PC-9 (cell line): ENCODE results near the gene TXNL4A.

ENCODE experiments used
- EZH2 ChIP-seq: fragments of 200-600 bp; sonication (generic); IDR thresholded peaks from 2 replicates; pipeline ENCODE4 v1.8.0; 2017; ENCODE audit warnings: antibody characterized with exemption, low read depth
- TF ChIP-seq, protein P1 (sequence below): fragments of 200-600 bp; sonication (generic); conservative IDR thresholded peaks from 2 replicates; pipeline ENCODE4 v1.6.1; 2017; ENCODE audit warnings: mixed run types, antibody characterized with exemption, mild to moderate bottlenecking, moderate library complexity

DNA sequence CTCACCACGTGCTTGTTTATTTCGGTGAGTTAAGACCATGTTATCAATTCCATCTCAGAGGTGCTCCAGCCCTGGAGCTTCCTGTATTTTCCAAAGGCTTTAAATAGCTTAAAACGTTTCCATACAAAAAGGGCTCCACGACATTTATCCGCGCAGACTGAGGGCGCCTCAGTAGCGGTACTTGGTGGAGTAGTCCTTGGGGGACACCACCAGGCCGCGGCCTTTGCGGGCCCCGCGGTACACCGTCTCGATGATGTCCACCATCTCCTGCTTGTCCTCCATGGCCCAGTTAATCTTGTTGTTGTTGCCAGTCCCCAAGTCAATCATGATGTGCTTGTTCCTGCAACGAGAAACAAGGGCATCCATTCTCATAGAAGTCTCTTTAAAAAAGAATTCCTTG is 14.8 kb downstream of the TXNL4A start:
- TF ChIP-seq EZH2: no peak
- TF ChIP-seq, protein P1, sequence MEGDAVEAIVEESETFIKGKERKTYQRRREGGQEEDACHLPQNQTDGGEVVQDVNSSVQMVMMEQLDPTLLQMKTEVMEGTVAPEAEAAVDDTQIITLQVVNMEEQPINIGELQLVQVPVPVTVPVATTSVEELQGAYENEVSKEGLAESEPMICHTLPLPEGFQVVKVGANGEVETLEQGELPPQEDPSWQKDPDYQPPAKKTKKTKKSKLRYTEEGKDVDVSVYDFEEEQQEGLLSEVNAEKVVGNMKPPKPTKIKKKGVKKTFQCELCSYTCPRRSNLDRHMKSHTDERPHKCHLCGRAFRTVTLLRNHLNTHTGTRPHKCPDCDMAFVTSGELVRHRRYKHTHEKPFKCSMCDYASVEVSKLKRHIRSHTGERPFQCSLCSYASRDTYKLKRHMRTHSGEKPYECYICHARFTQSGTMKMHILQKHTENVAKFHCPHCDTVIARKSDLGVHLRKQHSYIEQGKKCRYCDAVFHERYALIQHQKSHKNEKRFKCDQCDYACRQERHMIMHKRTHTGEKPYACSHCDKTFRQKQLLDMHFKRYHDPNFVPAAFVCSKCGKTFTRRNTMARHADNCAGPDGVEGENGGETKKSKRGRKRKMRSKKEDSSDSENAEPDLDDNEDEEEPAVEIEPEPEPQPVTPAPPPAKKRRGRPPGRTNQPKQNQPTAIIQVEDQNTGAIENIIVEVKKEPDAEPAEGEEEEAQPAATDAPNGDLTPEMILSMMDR: no peak
